ENCODE data around the gene ASB15. TPM values are rescaled to one million over a fixed set of nuclear protein-coding genes. Genes with fewer than 3 reads are reported as not detected.

Gene ASB15
- total and polyA plus RNA-seq, 2 of the 8 experiments (the other 6 are each of a cell fraction or from before 2014, with no cell fraction given): not detected

GRCh38 chr7:123557016-123557397, 44.6 kb upstream of the ASB15 start:
- Histone ChIP-seq H3K9ac (replicated peaks in 1 of 4; ENCODE audit: extremely low read depth in 1 of 4, low read depth in 3 of 4, low read length in 3 of 4) (peak overlapping the region in 3 of 4 experiments; percentile 86 to 96 (median 93); a peak in 6 of 7 replicates), H3K23me2 (ENCODE audit: low read depth, low read length) (peaks cover 7% of the 10 kb centered on the region), H3K4me2 (ENCODE audit: insufficient read depth in 1 of 2, low read depth in 2 of 2, low read length in 2 of 2) (peak overlapping the region; percentile 67 to 77), H2AK5ac (ENCODE audit: low read depth, low read length) (no peak overlapping the region), H2BK15ac (ENCODE audit: low read length) (no peak overlapping the region), H3K18ac (ENCODE audit: extremely low read depth, low read length) (no peak overlapping the region), H3K27me3 (replicated peaks in 1 of 4; ENCODE audit: control insufficient read depth in 3 of 4, extremely low read depth in 1 of 4, insufficient read depth in 3 of 4, low read length in 3 of 4) (no peaks in the 10 kb centered on the region), H3K23ac (ENCODE audit: insufficient read length) (no peak overlapping the region), H3K9me3 (ENCODE audit: insufficient read depth in 2 of 2, low read depth in 1 of 2, low read length in 1 of 2) (no peaks in the 10 kb centered on the region), H2BK20ac (ENCODE audit: low read length) (no peak overlapping the region), H3K79me1 (ENCODE audit: low read depth, low read length) (peaks cover 2% of the 10 kb centered on the region; the same call in 1 of the 2 replicates), H2BK5ac (ENCODE audit: low read depth, low read length) (peak overlapping the region; percentile 82; the same call in 1 of the 2 replicates), H4K91ac (replicated peaks; ENCODE audit: insufficient read length, low read length) (no peak overlapping the region), H3K27ac (ENCODE audit: low read depth, low read length) (peak overlapping the region; percentile 77), H4K5ac (ENCODE audit: insufficient read length, low read depth, low read length) (no peak overlapping the region), H3K4ac (replicated peaks; ENCODE audit: insufficient read length, low read depth, low read length) (no peak overlapping the region), H4K20me1 (replicated peaks in 1 of 2; ENCODE audit: control insufficient read depth in 1 of 2, insufficient read depth in 2 of 2, low read length in 2 of 2) (no peaks in the 10 kb centered on the region), H4K8ac (ENCODE audit: extremely low read depth, insufficient read depth, low read length) (no peak overlapping the region), H3K4me1 (replicated peaks in 1 of 4; ENCODE audit: control insufficient read depth in 3 of 4, insufficient read depth in 4 of 4, low read length in 3 of 4) (peaks cover 0 to 6% (median under 1%) of the 10 kb centered on the region in 4 experiments; a peak in 2 of 7 replicates), H2BK12ac (ENCODE audit: low read depth, low read length) (no peak overlapping the region; the same call in 1 of the 2 replicates), H2BK120ac (replicated peaks; ENCODE audit: low read depth, low read length) (no peak overlapping the region), H3K56ac (replicated peaks; ENCODE audit: insufficient read length, low read depth, low read length) (no peak overlapping the region), H3K79me2 (ENCODE audit: control insufficient read depth in 1 of 2, insufficient read depth in 2 of 2, low read length in 2 of 2) (peaks cover 10 to 39% of the 10 kb centered on the region in 2 experiments), H3K36me3 (ENCODE audit: control insufficient read depth in 2 of 4, insufficient read depth in 4 of 4, low read length in 3 of 4) (peaks cover 0 to 13% (median 3%) of the 10 kb centered on the region in 4 experiments; a peak in 3 of 8 replicates), H3K4me3 (ENCODE audit: extremely low read depth in 1 of 4, insufficient read depth in 2 of 4, low read depth in 3 of 4, low read length in 4 of 4) (peak overlapping the region; percentile 97 to 100 (median 98)), H2AFZ (ENCODE audit: low read length) (peak overlapping the region; percentile 85; the same call in 1 of the 2 replicates), H3K14ac (ENCODE audit: insufficient read length) (no peak overlapping the region)
- no peak for FAIRE-seq
- 10% methylated on average over 12 of the region's 12 CpGs; no CpG with 5 or more reads in 1 of the 2 experiments for WGBS, 2 experiments (ENCODE audit: extremely low coverage in 1 of 2, insufficient coverage in 1 of 2, insufficient read length in 1 of 2, insufficient replicate concordance in 2 of 2, low coverage in 1 of 2, low lambda C conversion rate in 2 of 2, missing lambda C conversion rate in 1 of 2)
- TF ChIP-seq EGR1 (IDR thresholded peaks at IDR 0.05; ENCODE audit: borderline replicate concordance, low read depth, low read length) (no peak), TCF12 (IDR thresholded peaks at IDR 0.05; ENCODE audit: low read depth, low read length) (no peak), RXRA (IDR thresholded peaks at IDR 0.05; ENCODE audit: insufficient read depth, low read depth, low read length) (no peak), CEBPB (IDR thresholded peaks at IDR 0.05; ENCODE audit: low read depth, low read length) (no peak), BRCA1 (IDR thresholded peaks at IDR 0.05; ENCODE audit: low read depth, low read length) (no peak), SIN3A (conservative IDR thresholded peaks at IDR 0.05 in 1 of 2, IDR thresholded peaks at IDR 0.05 in 1 of 2; ENCODE audit: low read depth in 1 of 2, low read length in 2 of 2) (0 out of 4 replicates have a peak, but pooled peaks of 1 of the 2 experiments have one; percentile 65), JUN (IDR thresholded peaks at IDR 0.05; ENCODE audit: low read depth, low read length) (no peak)
- TF ChIP-seq, protein P1, sequence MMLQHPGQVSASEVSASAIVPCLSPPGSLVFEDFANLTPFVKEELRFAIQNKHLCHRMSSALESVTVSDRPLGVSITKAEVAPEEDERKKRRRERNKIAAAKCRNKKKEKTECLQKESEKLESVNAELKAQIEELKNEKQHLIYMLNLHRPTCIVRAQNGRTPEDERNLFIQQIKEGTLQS (IDR thresholded peaks at IDR 0.05; ENCODE audit: insufficient read depth, low read depth, low read length): no peak
- DNase-seq (ENCODE audit: low read depth in 1 of 2, low spot score in 2 of 2): no peak
- POLR2A ChIA-PET (ENCODE audit: partially characterized antibody): interaction anchor here (1.3 to 1.4 kb wide), 5 partner anchors 8 to 28 kb away, joined by 3 to 6 read pairs (median 4); no protein-coding TSS in a partner anchor
- CTCF ChIA-PET (ENCODE audit: partially characterized antibody): interaction anchor here (0.7 to 1.1 kb wide), 2 partner anchors 14 to 39 kb away, joined by 4 read pairs; no protein-coding TSS in a partner anchor
